ENCODE measurements around the gene TCFL5. TPM values are rescaled to one million over a fixed set of nuclear protein-coding genes. Genes with fewer than 3 reads are reported as not detected.
"Not testable (repeated sequence)": the region's sequence is repeated elsewhere in the genome, so short reads cannot be mapped to it uniquely, and the experiment has no call there.

The TCFL5 gene
- total and polyA plus RNA-seq, 2 experiments from 2014 or later, result 1.7 to 18.5 TPM

DNA sequence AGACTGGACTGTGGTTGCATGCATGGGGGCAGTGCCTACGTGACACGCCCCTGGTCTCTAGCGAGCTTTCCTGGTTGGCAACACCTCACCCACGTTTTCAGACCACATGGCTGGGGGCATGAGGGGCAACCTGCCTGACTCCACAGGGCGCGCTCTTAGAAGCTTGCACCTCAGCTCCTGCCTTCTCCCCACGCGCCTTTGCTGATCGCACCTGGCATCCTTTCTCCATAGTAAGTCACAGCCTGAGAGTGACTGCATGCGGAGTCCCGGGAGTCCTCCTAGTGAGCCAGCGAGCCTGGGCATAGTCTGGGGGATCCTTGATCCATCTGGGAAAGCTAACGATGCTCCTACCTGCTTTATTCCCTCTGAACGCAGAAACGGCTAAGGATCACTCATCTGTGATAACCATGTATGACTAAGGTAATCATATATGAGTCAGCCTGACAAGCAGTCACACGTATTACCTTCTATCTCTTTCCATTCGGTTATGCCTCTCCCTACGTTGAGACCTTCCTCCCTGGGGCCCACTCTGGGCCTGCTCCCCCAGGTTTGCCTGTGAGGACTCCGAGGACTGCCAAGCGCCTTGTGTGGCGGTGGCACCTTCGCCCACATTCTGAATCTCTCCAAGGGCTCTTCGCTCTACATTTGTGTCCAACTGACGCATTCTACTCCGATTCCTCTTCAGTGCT, 4.5 kb downstream of the TCFL5 start:
- H4K20me1 ChIP-seq (ENCODE audit: insufficient read depth), result no peaks in the 10 kb centered on the region
- 92 to 93% methylated on average over 25 of the region's 25 CpGs for WGBS, 2 experiments (ENCODE audit: low coverage in 1 of 2, low lambda C conversion rate in 2 of 2, missing lambda C conversion rate in 2 of 2)

DNA sequence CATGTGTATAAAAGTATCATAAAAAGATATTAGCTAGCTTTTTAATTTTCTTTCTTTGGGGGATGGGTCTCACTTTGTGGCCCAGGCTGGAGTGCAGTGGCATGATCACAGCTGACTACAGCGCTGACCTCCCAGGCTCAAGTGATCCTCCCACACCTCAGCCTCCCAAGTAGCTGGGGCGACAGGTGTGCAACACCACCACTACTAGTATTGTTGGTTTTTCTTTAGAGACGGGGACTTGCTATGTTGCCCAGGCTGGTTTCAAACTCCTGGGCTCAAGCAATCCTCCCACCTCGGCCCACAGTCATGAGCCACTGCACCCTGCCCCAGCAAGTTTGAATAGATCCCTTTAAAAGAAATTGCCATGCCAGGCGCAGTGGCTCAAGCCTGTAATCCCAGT, 6.5 kb downstream of the TCFL5 start:
- peaks cover 17% of the 10 kb centered on the region; the same call in 1 of the 2 replicates for H3K36me3 ChIP-seq (ENCODE audit: low read depth)
- H3K9ac ChIP-seq, result no peak overlapping the region
- WGBS, 2 experiments (ENCODE audit: low coverage in 1 of 2, low lambda C conversion rate in 2 of 2, missing lambda C conversion rate in 2 of 2), result 94 to 95% methylated on average over 5 of the region's 5 CpGs
- no peaks in the 10 kb centered on the region for H3K9me2 ChIP-seq (ENCODE audit: insufficient read depth)
- no peak overlapping the region for H3K27ac ChIP-seq
- H3K27me3 ChIP-seq (replicated peaks; ENCODE audit: insufficient read depth), result no peaks in the 10 kb centered on the region
- no peaks in the 10 kb centered on the region for H3K9me3 ChIP-seq (ENCODE audit: low read depth)
- H3K4me3 ChIP-seq, result no peak overlapping the region
- H2AFZ ChIP-seq, result no peak overlapping the region
- H3K4me2 ChIP-seq (ENCODE audit: unreplicated experiment), result no peak overlapping the region
- H3K79me2 ChIP-seq (ENCODE audit: insufficient read depth), result peaks cover 68% of the 10 kb centered on the region
- TF ChIP-seq EZH2 (IDR thresholded peaks at IDR 0.05; ENCODE audit: insufficient read depth, poor library complexity, severe bottlenecking) (no peak), EZH2phosphoT487 (IDR thresholded peaks at IDR 0.05; ENCODE audit: insufficient read depth, low read depth) (no peak)
- H3K4me1 ChIP-seq (ENCODE audit: insufficient read depth), result no peaks in the 10 kb centered on the region
- in situ Hi-C loops (cut with MboI), result no loop called here
- H4K20me1 ChIP-seq (ENCODE audit: insufficient read depth), result no peaks in the 10 kb centered on the region
- no peak for DNase-seq
- no peaks in the 10 kb centered on the region for H3F3A ChIP-seq (ENCODE audit: insufficient read depth)

More for the DNA sequence above, 4.5 kb downstream of the TCFL5 start:
- Histone ChIP-seq H3K27ac (no peak overlapping the region), H3K4me3 (no peak overlapping the region), H3K4me1 (ENCODE audit: insufficient read depth) (no peaks in the 10 kb centered on the region), H3K9ac (no peak overlapping the region), H3K9me3 (ENCODE audit: low read depth) (no peaks in the 10 kb centered on the region), H3K4me2 (ENCODE audit: unreplicated experiment) (no peak overlapping the region), H3F3A (ENCODE audit: insufficient read depth) (no peaks in the 10 kb centered on the region), H3K9me2 (ENCODE audit: insufficient read depth) (no peaks in the 10 kb centered on the region), H3K27me3 (replicated peaks; ENCODE audit: insufficient read depth) (no peaks in the 10 kb centered on the region), H3K79me2 (ENCODE audit: insufficient read depth) (peaks cover 64% of the 10 kb centered on the region), H2AFZ (no peak overlapping the region), H3K36me3 (ENCODE audit: low read depth) (peaks cover 17% of the 10 kb centered on the region; the same call in 1 of the 2 replicates)
- no peak for TF ChIP-seq EZH2 (IDR thresholded peaks at IDR 0.05; ENCODE audit: insufficient read depth, poor library complexity, severe bottlenecking)
- no peak for TF ChIP-seq EZH2phosphoT487 (IDR thresholded peaks at IDR 0.05; ENCODE audit: insufficient read depth, low read depth)
- in situ Hi-C loops (cut with MboI), result no loop called here
- no peak for DNase-seq

GRCh38 chr20:62854121-62854520, 7.5 kb downstream of the TCFL5 start:
- in situ Hi-C loops (cut with MboI), result no loop called here
- peaks cover 58% of the 10 kb centered on the region for H3K79me2 ChIP-seq (ENCODE audit: insufficient read depth)

DNA sequence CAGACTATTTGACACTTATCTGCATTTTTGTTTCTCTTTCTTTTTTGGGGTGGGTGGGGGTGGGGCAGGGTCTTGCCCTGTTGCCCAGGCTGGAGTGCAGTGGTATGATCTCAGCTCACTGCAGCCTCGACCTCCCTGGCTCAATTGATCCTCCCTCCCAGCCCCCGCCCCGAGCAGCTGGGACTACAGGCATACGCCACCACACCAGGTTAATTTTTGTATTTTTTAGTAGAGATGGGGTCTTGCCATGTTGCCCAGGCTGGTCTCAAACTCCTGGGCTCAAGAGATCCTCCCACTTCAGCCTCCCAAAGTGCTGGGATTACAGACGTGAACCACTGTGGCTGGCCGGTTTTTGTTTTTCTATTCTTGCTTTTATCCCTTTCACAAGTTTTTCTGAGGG, 8.3 kb downstream of the TCFL5 start:
- DNase-seq; in situ Hi-C loops (cut with MboI); H3K4me3 ChIP-seq: not testable (repeated sequence)

More at GRCh38 chr20:62854121-62854520, 7.5 kb downstream of the TCFL5 start:
- Histone ChIP-seq H3F3A (ENCODE audit: insufficient read depth) (no peaks in the 10 kb centered on the region), H3K27ac (no peak overlapping the region), H3K4me1 (ENCODE audit: insufficient read depth) (no peaks in the 10 kb centered on the region), H4K20me1 (ENCODE audit: insufficient read depth) (no peaks in the 10 kb centered on the region), H3K4me2 (ENCODE audit: unreplicated experiment) (no peak overlapping the region), H3K9me2 (ENCODE audit: insufficient read depth) (no peaks in the 10 kb centered on the region), H2AFZ (no peak overlapping the region), H3K4me3 (no peak overlapping the region), H3K27me3 (replicated peaks; ENCODE audit: insufficient read depth) (no peaks in the 10 kb centered on the region), H3K36me3 (ENCODE audit: low read depth) (peaks cover 17% of the 10 kb centered on the region; the same call in 1 of the 2 replicates), H3K9me3 (ENCODE audit: low read depth) (no peaks in the 10 kb centered on the region), H3K9ac (no peak overlapping the region)
- 95 to 96% methylated on average over 13 of the region's 13 CpGs for WGBS, 2 experiments (ENCODE audit: low coverage in 1 of 2, low lambda C conversion rate in 2 of 2, missing lambda C conversion rate in 2 of 2)
- TF ChIP-seq EZH2phosphoT487 (IDR thresholded peaks at IDR 0.05; ENCODE audit: insufficient read depth, low read depth) (no peak), EZH2 (IDR thresholded peaks at IDR 0.05; ENCODE audit: insufficient read depth, poor library complexity, severe bottlenecking) (no peak)
- DNase-seq, result no peak

More for the DNA sequence above, 8.3 kb downstream of the TCFL5 start:
- H3K27me3 ChIP-seq (replicated peaks; ENCODE audit: insufficient read depth); H3F3A ChIP-seq (ENCODE audit: insufficient read depth); H3K4me1 ChIP-seq (ENCODE audit: insufficient read depth); H2AFZ ChIP-seq; H4K20me1 ChIP-seq (ENCODE audit: insufficient read depth); H3K9ac ChIP-seq; H3K4me2 ChIP-seq (ENCODE audit: unreplicated experiment); H3K9me3 ChIP-seq (ENCODE audit: low read depth); H3K27ac ChIP-seq; H3K9me2 ChIP-seq (ENCODE audit: insufficient read depth): not testable (repeated sequence)
- Histone ChIP-seq H3K36me3 (ENCODE audit: low read depth) (peaks cover 17% of the 10 kb centered on the region; the same call in 1 of the 2 replicates), H3K79me2 (ENCODE audit: insufficient read depth) (peaks cover 50% of the 10 kb centered on the region)
- 79 to 80% methylated on average over 4 to 6 of the region's 6 CpGs for WGBS, 2 experiments (ENCODE audit: low coverage in 1 of 2, low lambda C conversion rate in 2 of 2, missing lambda C conversion rate in 2 of 2)

All from GM23248 (cell line).